ENCODE measurements around the gene HUS1B.

GRCh38 chr6:609905-610304, 47.0 kb downstream of the HUS1B start:
- no peak for TF ChIP-seq POLR2A (IDR thresholded peaks at IDR 0.05; ENCODE audit: low read depth, low read length)
- no peak for TF ChIP-seq CTCF (IDR thresholded peaks at IDR 0.05; ENCODE audit: extremely low read depth in 1 of 2, insufficient read depth in 1 of 2, low read depth in 1 of 2, low read length in 2 of 2)

Data from endothelial cell of umbilical vein (primary cell).